Gastroesophageal sphincter (tissue), 4 donors: Measurements from ENCODE around the gene NUAK2. TPM values are rescaled to one million over a fixed set of nuclear protein-coding genes. Genes with fewer than 3 reads are reported as not detected.
"Not testable (repeated sequence)": the region's sequence is repeated elsewhere in the genome, so short reads cannot be mapped to it uniquely, and the experiment has no call there.

ENCODE experiments used
- ATAC-seq: fragments of 150-250 bp; one replicate; pipeline ENCODE4 v1.9.1; 2016; ENCODE audit warnings: mild to moderate bottlenecking, moderate library complexity
- H3K27ac ChIP-seq, 4 donors: fragments of 200-600 bp; sonication (generic) in 3 of 4; 1 replicate in 3 of 4; 2 replicates in 1 of 4; pipeline ENCODE4 v1.5.1; 2016 to 2019
- H3K27me3 ChIP-seq: fragments of 200-600 bp; sonication (generic); one replicate; pipeline ENCODE4 v1.5.1; 2019
- H3K36me3 ChIP-seq, 2 donors: fragments of 200-600 bp; sonication (generic); one replicate each; pipeline ENCODE4 v1.5.1; 2019; ENCODE audit warnings: control low read depth in 1 of 2
- H3K4me1 ChIP-seq, 3 donors: fragments of 200-600 bp; sonication (generic); 1 replicate in 2 of 3; 2 replicates in 1 of 3; pipeline ENCODE4 v1.5.1; 2016 to 2019; ENCODE audit warnings: control low read depth in 2 of 3
- H3K4me3 ChIP-seq, 2 donors: fragments of 200-600 bp; sonication (generic); one replicate each; pipeline ENCODE4 v1.5.1; 2019; ENCODE audit warnings: mild to moderate bottlenecking in 1 of 2, moderate library complexity in 1 of 2
- H3K9me3 ChIP-seq, 3 donors: fragments of 200-600 bp; sonication (generic); one replicate each; pipeline ENCODE4 v1.5.1; 2017 to 2019; ENCODE audit warnings: control low read depth in 2 of 3
- EP300 ChIP-seq: sonication (generic); formaldehyde crosslinking; IDR thresholded peaks from one replicate; pipeline ENCODE4 v1.6.1; 2017; ENCODE audit warnings: antibody characterized with exemption, mild to moderate bottlenecking
- POLR2A ChIP-seq, 2 donors: fragments of 450-650 bp; IDR thresholded peaks; one replicate each; pipeline ENCODE4 v1.6.1; 2017; ENCODE audit warnings: antibody characterized with exemption in 2 of 2, mild to moderate bottlenecking in 2 of 2, moderate library complexity in 1 of 2
- POLR2AphosphoS5 ChIP-seq: sonication (generic); formaldehyde crosslinking; IDR thresholded peaks from one replicate; pipeline ENCODE4 v1.6.1; 2017; ENCODE audit warnings: antibody characterized with exemption
- WGBS, 2 donors: methylation state at CpG; one replicate each; pipeline ENCODE4 v1.1.5; 2018; ENCODE audit warnings: low coverage in 1 of 2; 5-methylcytosine and 5-hydroxymethylcytosine counted together
- total RNA-seq, 4 donors: library from RNA; depleted of rRNA; stranded (reverse); fragments of >200 nt; gene quantifications; one replicate each; pipeline ENCODE4 v1.1.0, GENCODE V29; 2016
- TF ChIP-seq, protein P1 (sequence below), 4 experiments: fragments of 200-600 bp in 2 of 4; fragments of 450-650 bp in 2 of 4; sonication (generic) in 1 of 4; IDR thresholded peaks; one replicate each; pipeline ENCODE4 v1.5.1; 2017 to 2019; ENCODE audit warnings: antibody characterized with exemption in 4 of 4, mild to moderate bottlenecking in 2 of 4, moderate library complexity in 2 of 4

Gene NUAK2
- total RNA-seq, 4 donors from 2014 or later, result 0.67 to 1.1 (median 0.83) TPM

DNA sequence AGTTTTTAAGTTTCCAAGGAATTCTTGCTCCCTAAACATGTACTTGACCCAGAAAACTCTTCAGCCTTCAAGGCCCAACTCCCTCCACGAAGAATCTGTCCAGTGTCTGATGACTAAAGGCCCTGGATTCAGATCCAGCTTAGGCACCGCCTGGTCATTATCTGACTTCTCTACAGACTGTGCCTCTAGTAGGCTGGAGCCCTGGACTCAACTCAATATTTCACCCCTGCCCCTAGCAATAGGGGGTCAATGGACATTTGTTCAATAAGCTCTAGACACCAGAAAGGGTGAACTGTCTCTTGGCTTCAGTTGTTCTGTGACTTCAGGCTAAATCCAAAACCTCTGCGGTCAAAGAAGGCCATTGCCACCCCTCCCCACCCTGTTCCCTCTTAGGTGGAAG, 34.5 kb downstream of the NUAK2 start:
- TF ChIP-seq POLR2AphosphoS5 (no peak), EP300 (no peak), POLR2A (IDR thresholded peaks at IDR 0.05) (no peak)
- TF ChIP-seq, protein P1, sequence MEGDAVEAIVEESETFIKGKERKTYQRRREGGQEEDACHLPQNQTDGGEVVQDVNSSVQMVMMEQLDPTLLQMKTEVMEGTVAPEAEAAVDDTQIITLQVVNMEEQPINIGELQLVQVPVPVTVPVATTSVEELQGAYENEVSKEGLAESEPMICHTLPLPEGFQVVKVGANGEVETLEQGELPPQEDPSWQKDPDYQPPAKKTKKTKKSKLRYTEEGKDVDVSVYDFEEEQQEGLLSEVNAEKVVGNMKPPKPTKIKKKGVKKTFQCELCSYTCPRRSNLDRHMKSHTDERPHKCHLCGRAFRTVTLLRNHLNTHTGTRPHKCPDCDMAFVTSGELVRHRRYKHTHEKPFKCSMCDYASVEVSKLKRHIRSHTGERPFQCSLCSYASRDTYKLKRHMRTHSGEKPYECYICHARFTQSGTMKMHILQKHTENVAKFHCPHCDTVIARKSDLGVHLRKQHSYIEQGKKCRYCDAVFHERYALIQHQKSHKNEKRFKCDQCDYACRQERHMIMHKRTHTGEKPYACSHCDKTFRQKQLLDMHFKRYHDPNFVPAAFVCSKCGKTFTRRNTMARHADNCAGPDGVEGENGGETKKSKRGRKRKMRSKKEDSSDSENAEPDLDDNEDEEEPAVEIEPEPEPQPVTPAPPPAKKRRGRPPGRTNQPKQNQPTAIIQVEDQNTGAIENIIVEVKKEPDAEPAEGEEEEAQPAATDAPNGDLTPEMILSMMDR (IDR thresholded peaks at IDR 0.05), result no peak
- ATAC-seq, result no peak
- H3K4me3 ChIP-seq, result no peak overlapping the region
- no peaks in the 10 kb centered on the region for H3K27me3 ChIP-seq
- WGBS, 2 donors, result 95 to 100% methylated on average over 1 to 3 of the region's 3 CpGs
- no peak overlapping the region for H3K27ac ChIP-seq
- H3K4me1 ChIP-seq, result peaks cover 0 to 38% (median 11%) of the 10 kb centered on the region in 3 donors
- H3K36me3 ChIP-seq, result no peaks in the 10 kb centered on the region
- H3K9me3 ChIP-seq, result no peaks in the 10 kb centered on the region

DNA sequence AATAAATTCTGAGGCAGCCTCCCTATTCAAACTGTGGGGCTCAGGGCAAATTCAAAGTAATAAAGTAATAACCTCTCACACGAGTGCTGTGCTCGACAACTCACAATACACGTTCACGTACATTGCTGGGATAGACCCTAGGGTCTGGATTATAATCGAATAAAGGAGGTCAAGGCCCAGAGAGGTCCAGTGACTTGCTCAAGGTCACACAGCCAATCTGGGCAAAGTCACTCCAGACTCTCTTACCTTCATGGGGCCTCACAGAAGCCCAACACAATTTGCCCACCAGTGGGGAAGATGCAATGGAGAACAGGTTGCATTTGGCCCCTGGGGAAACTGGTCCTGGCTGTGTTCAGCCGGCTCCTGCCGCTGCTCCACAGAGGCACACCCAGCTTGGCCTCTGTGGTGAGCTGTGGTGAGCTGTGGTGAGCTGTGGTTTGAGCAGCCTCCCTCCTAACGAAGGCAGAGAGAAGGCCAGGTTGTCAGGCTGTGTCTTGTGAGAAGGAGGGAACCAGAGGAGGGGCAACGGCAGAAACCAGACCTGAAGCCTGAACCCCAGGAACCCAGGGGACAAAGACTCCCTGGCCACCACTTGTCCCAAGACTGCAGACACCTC, 35.1 kb downstream of the NUAK2 start:
- H3K27me3 ChIP-seq, result no peaks in the 10 kb centered on the region
- no peaks in the 10 kb centered on the region for H3K9me3 ChIP-seq
- 86% methylated on average over 5 of the region's 9 CpGs; no CpG with 5 or more reads in 1 of the 2 donors for WGBS, 2 donors
- no peaks in the 10 kb centered on the region for H3K36me3 ChIP-seq
- ATAC-seq, result no peak
- peaks cover 0 to 38% (median 11%) of the 10 kb centered on the region in 3 donors for H3K4me1 ChIP-seq
- H3K4me3 ChIP-seq, result no peak overlapping the region
- H3K27ac ChIP-seq, result peak overlapping the region in 1 of 4 donors; percentile 67
- no peak for TF ChIP-seq POLR2AphosphoS5
- TF ChIP-seq POLR2A (IDR thresholded peaks at IDR 0.05), result no peak

DNA sequence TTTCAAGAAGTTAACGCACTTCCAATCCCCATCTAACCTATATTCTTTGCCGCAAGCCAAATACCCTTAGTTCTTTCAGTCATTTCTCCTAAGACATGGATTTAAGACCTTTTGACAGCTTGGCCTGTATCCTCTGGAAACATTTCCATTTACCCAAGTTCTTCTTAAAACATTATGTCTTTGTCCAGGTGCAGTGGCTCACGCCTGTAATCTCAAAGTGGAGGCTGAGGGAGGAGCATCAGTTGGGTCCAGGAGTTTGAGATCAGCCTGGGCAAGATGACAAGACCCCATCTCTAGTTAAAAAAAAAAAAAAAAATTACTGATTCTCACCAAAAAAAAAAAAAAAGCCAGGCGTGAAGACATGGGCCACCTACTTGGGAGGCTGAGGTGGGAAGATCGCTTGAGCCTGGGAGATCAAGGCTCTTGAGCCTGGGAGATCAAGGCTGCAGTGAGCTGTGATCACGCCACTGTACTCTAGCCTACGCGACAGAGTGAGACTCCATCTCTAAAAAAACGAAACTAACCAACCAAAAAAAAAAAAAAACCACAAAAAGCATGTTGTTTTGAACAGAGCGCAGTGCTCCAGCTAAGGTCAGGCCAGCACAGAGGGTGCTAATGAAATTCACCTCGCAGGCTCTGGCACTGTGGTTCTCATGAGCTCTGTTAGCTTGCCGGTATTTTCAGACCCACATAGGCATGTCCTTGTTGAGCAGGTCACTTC, 36.0 kb downstream of the NUAK2 start:
- H3K27ac ChIP-seq, result peak overlapping the region in 3 of 4 donors; percentile 38 to 67 (median 53)
- H3K9me3 ChIP-seq, result no peaks in the 10 kb centered on the region
- TF ChIP-seq, protein P1 (IDR thresholded peaks at IDR 0.05), result no peak
- TF ChIP-seq POLR2AphosphoS5 (no peak), POLR2A (IDR thresholded peaks at IDR 0.05) (no peak), EP300 (no peak)
- H3K27me3 ChIP-seq, result no peaks in the 10 kb centered on the region
- peaks cover 0 to 38% (median 11%) of the 10 kb centered on the region in 3 donors for H3K4me1 ChIP-seq
- WGBS, 2 donors, result 63 to 64% methylated on average over 8 to 11 of the region's 12 CpGs
- no peak overlapping the region for H3K4me3 ChIP-seq
- no peaks in the 10 kb centered on the region for H3K36me3 ChIP-seq
- no peak for ATAC-seq

DNA sequence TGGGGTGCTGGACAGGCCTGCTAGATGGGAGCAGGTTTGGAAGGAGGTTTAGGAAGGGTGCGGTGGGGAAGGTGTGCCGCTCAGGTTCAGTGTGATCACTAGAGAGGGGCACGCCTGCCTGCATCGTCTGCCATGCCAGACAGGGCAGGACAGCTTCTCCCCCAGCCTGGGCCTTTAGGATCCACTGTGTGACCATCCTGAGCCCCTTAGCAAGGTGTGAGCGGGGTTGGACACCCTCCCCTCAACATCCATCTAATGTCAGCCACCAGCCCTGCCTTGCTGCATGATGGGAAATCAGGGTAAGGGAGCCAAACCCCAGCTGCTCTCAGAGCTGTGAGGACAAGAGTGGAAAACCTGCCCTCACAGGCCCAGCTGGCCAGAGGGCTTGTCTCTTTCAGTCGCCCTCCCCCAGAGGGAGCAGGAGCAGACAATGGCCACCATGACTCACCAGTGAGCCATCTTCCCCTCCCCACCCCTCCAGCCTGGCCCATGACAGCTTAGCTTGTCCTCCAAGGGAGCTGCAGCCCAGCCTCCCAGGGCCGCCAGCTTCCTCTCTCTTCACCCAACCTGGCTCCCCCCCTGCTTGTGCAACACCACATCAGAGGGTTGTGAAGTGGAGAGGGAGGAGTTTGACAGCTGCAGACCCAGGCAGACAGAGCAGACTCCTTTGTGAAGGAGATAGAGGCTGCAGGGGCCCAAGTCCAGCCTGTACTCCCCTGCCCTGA, 37.0 kb downstream of the NUAK2 start:
- peak; percentile 96 for ATAC-seq
- WGBS, 2 donors, result 76 to 80% methylated on average over 1 to 6 of the region's 7 CpGs
- Histone ChIP-seq H3K9me3 (no peaks in the 10 kb centered on the region), H3K4me1 (peaks cover 0 to 38% (median 11%) of the 10 kb centered on the region in 3 donors), H3K27me3 (no peaks in the 10 kb centered on the region), H3K36me3 (no peaks in the 10 kb centered on the region), H3K27ac (peak overlapping the region in 3 of 4 donors; percentile 38 to 67 (median 53)), H3K4me3 (no peak overlapping the region)
- TF ChIP-seq POLR2A (IDR thresholded peaks at IDR 0.05) (no peak), POLR2AphosphoS5 (peak; percentile 10)

DNA sequence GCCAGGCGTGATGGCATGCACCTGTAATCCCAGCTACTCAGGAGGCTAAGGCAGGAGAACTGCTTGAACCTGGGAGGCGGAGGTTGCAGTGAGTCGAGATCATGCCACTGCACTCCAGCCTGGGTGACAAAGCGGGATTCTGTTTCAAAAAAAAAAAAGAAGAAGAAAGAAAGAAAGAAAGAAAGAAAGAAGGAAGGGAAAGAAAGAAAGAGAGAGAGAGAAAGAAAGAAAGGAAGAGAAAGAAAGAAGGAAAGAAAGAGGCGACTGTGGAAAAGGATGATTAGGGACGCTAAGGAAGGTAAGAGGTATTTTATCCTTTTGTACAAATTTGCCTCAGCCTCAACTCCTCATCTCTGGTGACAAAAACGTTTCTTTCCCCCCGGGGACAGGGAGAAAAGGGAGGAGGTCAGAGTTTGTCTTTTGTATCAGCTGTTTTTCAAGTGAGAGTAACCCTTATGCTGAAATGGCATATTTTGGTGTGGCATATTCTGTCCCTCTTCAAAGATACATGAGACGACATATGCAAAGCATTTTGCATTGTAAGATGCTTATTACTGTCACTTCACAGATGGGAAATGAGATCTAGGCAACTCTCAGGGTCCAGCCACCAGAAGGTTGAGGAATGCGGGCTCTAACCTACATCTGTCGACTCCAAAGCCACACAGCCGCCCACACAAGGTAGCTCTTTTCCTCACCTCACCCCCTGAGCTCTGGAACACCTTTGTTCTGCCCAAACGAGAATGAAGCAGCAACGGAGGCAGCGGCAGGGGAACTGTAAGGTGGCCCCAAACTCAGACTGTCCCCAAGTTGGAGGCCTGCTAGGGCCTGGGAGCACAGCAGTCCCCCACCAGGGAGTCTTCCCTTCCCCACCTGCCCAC, 38.0 kb downstream of the NUAK2 start:
- 77 to 78% methylated on average over 3 to 14 of the region's 15 CpGs for WGBS, 2 donors
- Histone ChIP-seq H3K27ac (peak overlapping the region in 1 of 4 donors; percentile 53), H3K4me3 (no peak overlapping the region), H3K27me3 (no peaks in the 10 kb centered on the region), H3K36me3 (no peaks in the 10 kb centered on the region), H3K4me1 (peaks cover 0 to 38% (median 11%) of the 10 kb centered on the region in 3 donors), H3K9me3 (no peaks in the 10 kb centered on the region)
- no peak for ATAC-seq
- TF ChIP-seq POLR2A (IDR thresholded peaks at IDR 0.05) (no peak), POLR2AphosphoS5 (no peak), EP300 (no peak)
- TF ChIP-seq, protein P1 (IDR thresholded peaks at IDR 0.05), result no peak

DNA sequence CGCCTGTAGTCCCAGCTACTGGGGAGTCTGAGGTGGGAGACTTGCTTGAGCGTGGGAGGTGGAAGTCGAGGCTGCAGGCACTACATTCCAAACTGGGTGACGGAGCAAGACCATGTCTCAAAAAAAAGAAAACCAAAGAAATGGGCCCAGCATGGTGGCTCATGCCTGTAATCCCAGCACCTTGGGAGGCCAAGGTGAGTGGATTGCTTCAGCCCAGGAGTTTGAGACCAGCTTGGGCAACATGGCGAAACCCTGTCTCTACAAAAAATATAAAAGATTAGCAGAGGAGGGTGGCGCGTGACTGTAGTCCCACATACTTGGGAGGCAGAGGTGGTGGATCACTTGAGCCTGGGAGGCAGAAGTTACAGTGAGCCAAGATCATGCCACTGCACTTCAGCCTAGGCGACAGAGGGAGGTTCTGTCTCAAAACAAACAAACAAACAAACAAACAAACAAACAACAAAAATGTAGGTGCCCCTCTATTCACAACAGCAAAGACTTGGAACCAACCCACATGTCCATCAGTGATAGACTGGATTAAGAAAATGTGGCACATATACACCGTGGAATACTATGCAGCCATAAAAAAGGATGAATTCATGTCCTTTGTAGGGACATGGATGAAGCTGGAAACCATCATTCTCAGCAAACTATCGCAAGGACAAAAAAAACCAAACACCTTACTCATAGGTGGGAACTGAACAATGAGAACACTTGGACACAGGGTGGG, 40.7 kb downstream of the NUAK2 start:
- WGBS, 2 donors, result 88 to 89% methylated on average over 8 to 9 of the region's 10 CpGs
- not testable (repeated sequence) for ATAC-seq

More for the DNA sequence above, 40.7 kb downstream of the NUAK2 start:
- not testable (repeated sequence) for H3K36me3 ChIP-seq, H3K27ac ChIP-seq, H3K4me3 ChIP-seq, H3K27me3 ChIP-seq, H3K9me3 ChIP-seq
- peaks cover 0 to 19% (median 11%) of the 10 kb centered on the region in 3 donors for H3K4me1 ChIP-seq
